Sigmoid colon (tissue), 7 donors: ENCODE measurements around the gene ELAVL4. TPM values are rescaled to one million over a fixed set of nuclear protein-coding genes. Genes with fewer than 3 reads are reported as not detected.

Source experiments
- DNase-seq: peaks from one replicate; pipeline ENCODE4 v3.0.0-alpha.2; 2019
- H3K27ac ChIP-seq, 4 donors: fragments of 200-600 bp; sonication (generic); one replicate each; pipeline ENCODE4 v1.5.1; 2016 to 2019; ENCODE audit warnings: mild to moderate bottlenecking in 1 of 4
- H3K27me3 ChIP-seq, 3 donors: fragments of 200-600 bp; sonication (generic); one replicate each; pipeline ENCODE4 v1.5.1; 2019; ENCODE audit warnings: mild to moderate bottlenecking in 1 of 3
- H3K36me3 ChIP-seq, 4 donors: fragments of 200-600 bp; sonication (generic); one replicate each; pipeline ENCODE4 v1.5.1; 2016 to 2019
- H3K4me1 ChIP-seq, 4 donors: fragments of 200-600 bp; sonication (generic); one replicate each; pipeline ENCODE4 v1.5.1; 2017 to 2019
- H3K4me3 ChIP-seq, 4 donors: fragments of 200-600 bp; sonication (generic); one replicate each; pipeline ENCODE4 v1.5.1; 2017 to 2019; ENCODE audit warnings: mild to moderate bottlenecking in 2 of 4, moderate library complexity in 1 of 4
- H3K9me3 ChIP-seq, 4 donors: fragments of 200-600 bp in 3 of 4; sonication (generic) in 3 of 4; one replicate each; pipeline versions ENCODE4 v1.5.1 to v1.6.1; 2013 to 2019
- CTCF ChIP-seq, 4 experiments: fragments of 450-650 bp in 3 of 4; fragments of 200-600 bp in 1 of 4; IDR thresholded peaks; one replicate each; pipeline ENCODE4 v1.5.1; 2016 to 2019; ENCODE audit warnings: antibody characterized with exemption in 4 of 4, mild to moderate bottlenecking in 3 of 4, moderate library complexity in 2 of 4
- EP300 ChIP-seq, 4 donors: sonication (generic); formaldehyde crosslinking; IDR thresholded peaks; one replicate each; pipeline ENCODE4 v1.6.1; 2017; ENCODE audit warnings: antibody characterized with exemption in 4 of 4
- POLR2A ChIP-seq, 2 donors: fragments of 450-650 bp; IDR thresholded peaks; one replicate each; pipeline ENCODE4 v1.6.1; 2016; ENCODE audit warnings: antibody characterized with exemption in 2 of 2, mild to moderate bottlenecking in 2 of 2, moderate library complexity in 2 of 2
- POLR2AphosphoS5 ChIP-seq, 4 donors: sonication (generic); formaldehyde crosslinking; IDR thresholded peaks; one replicate each; pipeline ENCODE4 v1.6.1; 2017; ENCODE audit warnings: antibody characterized with exemption in 4 of 4
- WGBS, 2 donors: extraction: QIAGEN DNeasy Blood & Tissue Kit; methylation state at CpG; one replicate each; pipeline ENCODE4 v1.1.7; 2013; 5-methylcytosine and 5-hydroxymethylcytosine counted together
- intact Hi-C: fragments of 100-400 bp; cut with DNase I; formaldehyde crosslinking; loops from one replicate; pipeline ENCODE4 v1.15.1; 2023
- polyA plus RNA-seq, 3 donors: library from polyadenylated mRNA; stranded (reverse); fragments of 200-250 nt; gene quantifications; one replicate each; pipeline ENCODE4 v1.2.3, GENCODE V29; 2013
- total RNA-seq, 4 donors: library from RNA; depleted of rRNA; stranded (reverse); fragments of >200 nt; gene quantifications; one replicate each; pipeline ENCODE4 v1.1.0, GENCODE V29; 2016
- donor health status: healthy with polysubstance abuse.
- donor health status: Bipolar disorder and iron deficiency.
- donor health status: healthy.

ELAVL4 gene
- total and polyA plus RNA-seq, 7 donors: 0.23 to 11.8 (median 2.9) TPM; not detected in 1

- H3K36me3 ChIP-seq: no peaks in the 10 kb centered on the region
- peaks cover 0 to 66% (median 7%) of the 10 kb centered on the region in 3 donors for H3K27me3 ChIP-seq
- DNase-seq: no peak
- no peak overlapping the region for H3K27ac ChIP-seq
- intact Hi-C loops: no loop called here
- peak overlapping the region in 1 of 4 donors; percentile 10 for H3K4me3 ChIP-seq
- 6% methylated on average over 7 of the region's 7 CpGs for WGBS, 2 donors
- H3K4me1 ChIP-seq: peaks cover 0 to 17% (median 6%) of the 10 kb centered on the region in 4 donors
- no peaks in the 10 kb centered on the region for H3K9me3 ChIP-seq
- TF ChIP-seq POLR2A (IDR thresholded peaks at IDR 0.05) (no peak), EP300 (IDR thresholded peaks at IDR 0.05) (no peak), CTCF (IDR thresholded peaks at IDR 0.05) (no peak), POLR2AphosphoS5 (IDR thresholded peaks at IDR 0.05) (no peak)
These were observed 1.9 kb downstream of the ELAVL4 start for GRCh38 chr1:50110656-50111055.

GRCh38 chr1:50111503-50111902 lies 2.8 kb downstream of the ELAVL4 start:
- peaks cover 0 to 17% (median 6%) of the 10 kb centered on the region in 4 donors for H3K4me1 ChIP-seq
- H3K4me3 ChIP-seq: no peak overlapping the region
- intact Hi-C loops: no loop called here
- WGBS, 2 donors: 71 to 81% methylated on average over 3 of the region's 3 CpGs
- H3K27ac ChIP-seq: no peak overlapping the region
- TF ChIP-seq POLR2A (IDR thresholded peaks at IDR 0.05) (no peak), POLR2AphosphoS5 (IDR thresholded peaks at IDR 0.05) (no peak), CTCF (IDR thresholded peaks at IDR 0.05) (no peak), EP300 (IDR thresholded peaks at IDR 0.05) (no peak)
- no peak for DNase-seq
- H3K9me3 ChIP-seq: no peaks in the 10 kb centered on the region
- peaks cover 0 to 65% (median 7%) of the 10 kb centered on the region in 3 donors for H3K27me3 ChIP-seq
- H3K36me3 ChIP-seq: no peaks in the 10 kb centered on the region

GRCh38 chr1:50112193-50112592 lies 3.5 kb downstream of the ELAVL4 start:
- Histone ChIP-seq H3K4me1 (peaks cover 0 to 17% (median 6%) of the 10 kb centered on the region in 4 donors), H3K27me3 (peaks cover 0 to 61% (median 7%) of the 10 kb centered on the region in 3 donors), H3K4me3 (no peak overlapping the region), H3K9me3 (no peaks in the 10 kb centered on the region), H3K36me3 (no peaks in the 10 kb centered on the region), H3K27ac (no peak overlapping the region)
- WGBS, 2 donors: 81 to 91% methylated on average over 3 of the region's 3 CpGs
- intact Hi-C loops: no loop called here
- DNase-seq: no peak
- TF ChIP-seq EP300 (IDR thresholded peaks at IDR 0.05) (no peak), POLR2AphosphoS5 (IDR thresholded peaks at IDR 0.05) (no peak), POLR2A (IDR thresholded peaks at IDR 0.05) (no peak), CTCF (IDR thresholded peaks at IDR 0.05) (no peak)

GRCh38 chr1:50123071-50123470 lies 14.4 kb downstream of the ELAVL4 start:
- no peak for DNase-seq
- Histone ChIP-seq H3K4me3 (no peak overlapping the region), H3K9me3 (no peaks in the 10 kb centered on the region), H3K4me1 (no peaks in the 10 kb centered on the region), H3K27me3 (no peaks in the 10 kb centered on the region), H3K36me3 (no peaks in the 10 kb centered on the region), H3K27ac (no peak overlapping the region)
- intact Hi-C loops: no loop called here
- TF ChIP-seq EP300 (IDR thresholded peaks at IDR 0.05) (no peak), POLR2AphosphoS5 (IDR thresholded peaks at IDR 0.05) (no peak), POLR2A (IDR thresholded peaks at IDR 0.05) (no peak), CTCF (IDR thresholded peaks at IDR 0.05) (no peak)
